WERI-Rb-1 (cell line): Measurements from ENCODE around the gene KCTD4.

Experiments used
- DNase-seq: peaks from one replicate; pipeline ENCODE4 v3.0.0-alpha.2; 2020
- H3K27ac ChIP-seq: fragments of 250-450 bp; sonication (Bioruptor Pico); 2 replicates; pipeline ENCODE4 v1.5.1; 2020; ENCODE audit warnings: mild to moderate bottlenecking, moderate library complexity
- H3K27me3 ChIP-seq: fragments of 250-450 bp; sonication (Bioruptor Pico); 2 replicates; pipeline ENCODE4 v1.5.1; 2021; ENCODE audit warnings: mild to moderate bottlenecking, low read depth, moderate library complexity; ENCODE audit not compliant: insufficient read depth, severe bottlenecking
- H3K36me3 ChIP-seq: fragments of 250-450 bp; sonication (Bioruptor Pico); 2 replicates; pipeline ENCODE4 v1.5.1; 2020; ENCODE audit warnings: mild to moderate bottlenecking, moderate library complexity
- H3K4me3 ChIP-seq: 2 replicates; pipeline ENCODE4 v1.5.1; 2011; ENCODE audit warnings: low read depth, mild to moderate bottlenecking, control low read depth, low read length
- H3K9me3 ChIP-seq: fragments of 250-450 bp; sonication (Bioruptor Pico); 2 replicates; pipeline ENCODE4 v1.5.1; 2021; ENCODE audit warnings: mild to moderate bottlenecking, moderate library complexity; ENCODE audit not compliant: severe bottlenecking
- TF ChIP-seq, protein P1 (sequence below): IDR thresholded peaks from 2 replicates; pipeline ENCODE4 v1.5.1; 2011; ENCODE audit warnings: low read depth, mild to moderate bottlenecking, control low read depth, inconsistent platforms, low read length

KCTD4 gene

DNA sequence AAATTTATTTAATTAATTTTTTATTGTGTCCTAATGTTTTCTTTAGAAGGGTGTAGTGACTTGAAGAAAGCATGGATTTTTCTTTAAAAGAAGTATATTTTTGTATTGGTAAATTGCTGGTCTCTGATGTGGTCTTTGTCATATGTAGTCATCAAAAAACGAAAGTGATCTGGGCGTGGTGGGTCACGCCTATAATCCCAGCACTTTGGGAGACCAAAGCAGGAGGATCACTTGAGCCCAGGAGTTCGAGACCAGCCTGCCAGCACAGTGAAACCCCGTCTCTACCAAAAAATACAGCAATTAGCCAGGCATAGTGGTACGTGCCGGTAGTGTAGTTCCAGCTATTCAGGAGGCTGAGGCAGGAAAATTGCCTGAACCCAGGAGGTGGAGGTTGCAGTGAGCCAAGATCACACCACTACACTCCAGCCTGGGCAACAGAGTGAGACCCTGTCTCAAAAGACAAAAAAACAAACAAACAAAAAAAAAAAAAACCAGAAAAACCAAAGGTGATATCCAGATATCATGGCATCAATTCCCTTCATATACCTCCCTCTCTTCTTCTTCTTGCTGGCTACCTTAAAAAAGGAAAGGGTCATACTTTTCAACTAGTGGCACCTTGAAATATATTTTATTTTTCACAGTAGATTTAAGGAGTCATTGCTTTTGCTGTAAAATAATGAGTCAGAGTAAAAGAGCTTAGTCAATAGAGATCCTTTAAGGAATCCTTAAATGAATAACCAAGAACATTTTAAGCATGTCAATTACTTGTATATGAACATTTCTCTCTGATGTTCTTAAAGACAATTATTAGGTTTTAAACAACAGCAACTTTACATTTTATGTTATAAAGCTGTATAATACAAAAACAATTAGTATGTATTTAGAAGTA, 19.9 kb downstream of the KCTD4 start:
- no peak overlapping the region for H3K27ac ChIP-seq

DNA sequence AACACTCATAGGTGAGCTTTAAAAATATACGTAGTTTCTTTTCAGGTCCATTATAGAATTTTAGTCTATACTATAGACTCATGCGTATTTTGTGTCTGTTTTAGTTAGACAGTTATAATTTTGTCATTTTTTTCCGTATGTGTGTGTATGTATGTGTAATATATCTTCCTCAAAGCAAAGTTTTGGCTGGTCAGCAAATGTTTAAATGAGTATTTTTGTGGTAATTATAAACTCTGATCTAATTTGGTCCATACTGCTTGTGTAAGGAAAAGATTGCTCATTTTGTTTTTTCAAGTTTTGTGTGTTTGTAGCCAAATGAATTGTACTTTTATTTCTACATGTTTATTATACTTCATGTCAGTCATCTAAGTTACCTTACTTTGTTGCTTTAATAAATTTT, 20.5 kb downstream of the KCTD4 start:
- TF ChIP-seq, protein P1, sequence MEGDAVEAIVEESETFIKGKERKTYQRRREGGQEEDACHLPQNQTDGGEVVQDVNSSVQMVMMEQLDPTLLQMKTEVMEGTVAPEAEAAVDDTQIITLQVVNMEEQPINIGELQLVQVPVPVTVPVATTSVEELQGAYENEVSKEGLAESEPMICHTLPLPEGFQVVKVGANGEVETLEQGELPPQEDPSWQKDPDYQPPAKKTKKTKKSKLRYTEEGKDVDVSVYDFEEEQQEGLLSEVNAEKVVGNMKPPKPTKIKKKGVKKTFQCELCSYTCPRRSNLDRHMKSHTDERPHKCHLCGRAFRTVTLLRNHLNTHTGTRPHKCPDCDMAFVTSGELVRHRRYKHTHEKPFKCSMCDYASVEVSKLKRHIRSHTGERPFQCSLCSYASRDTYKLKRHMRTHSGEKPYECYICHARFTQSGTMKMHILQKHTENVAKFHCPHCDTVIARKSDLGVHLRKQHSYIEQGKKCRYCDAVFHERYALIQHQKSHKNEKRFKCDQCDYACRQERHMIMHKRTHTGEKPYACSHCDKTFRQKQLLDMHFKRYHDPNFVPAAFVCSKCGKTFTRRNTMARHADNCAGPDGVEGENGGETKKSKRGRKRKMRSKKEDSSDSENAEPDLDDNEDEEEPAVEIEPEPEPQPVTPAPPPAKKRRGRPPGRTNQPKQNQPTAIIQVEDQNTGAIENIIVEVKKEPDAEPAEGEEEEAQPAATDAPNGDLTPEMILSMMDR, result no peak
- no peak overlapping the region for H3K27ac ChIP-seq
- H3K27me3 ChIP-seq, result no peaks in the 10 kb centered on the region
- no peaks in the 10 kb centered on the region for H3K9me3 ChIP-seq
- DNase-seq, result no peak
- H3K36me3 ChIP-seq, result 0 out of 2 replicates have a peak, but pooled peaks cover 2% of the 10 kb centered on the region
- no peak overlapping the region for H3K4me3 ChIP-seq

More for the DNA sequence above, 19.9 kb downstream of the KCTD4 start:
- H3K36me3 ChIP-seq, result 0 out of 2 replicates have a peak, but pooled peaks cover 2% of the 10 kb centered on the region
- no peak for DNase-seq
- H3K4me3 ChIP-seq, result no peak overlapping the region
- H3K9me3 ChIP-seq, result no peaks in the 10 kb centered on the region
- TF ChIP-seq, protein P1, result no peak
- no peaks in the 10 kb centered on the region for H3K27me3 ChIP-seq

DNA sequence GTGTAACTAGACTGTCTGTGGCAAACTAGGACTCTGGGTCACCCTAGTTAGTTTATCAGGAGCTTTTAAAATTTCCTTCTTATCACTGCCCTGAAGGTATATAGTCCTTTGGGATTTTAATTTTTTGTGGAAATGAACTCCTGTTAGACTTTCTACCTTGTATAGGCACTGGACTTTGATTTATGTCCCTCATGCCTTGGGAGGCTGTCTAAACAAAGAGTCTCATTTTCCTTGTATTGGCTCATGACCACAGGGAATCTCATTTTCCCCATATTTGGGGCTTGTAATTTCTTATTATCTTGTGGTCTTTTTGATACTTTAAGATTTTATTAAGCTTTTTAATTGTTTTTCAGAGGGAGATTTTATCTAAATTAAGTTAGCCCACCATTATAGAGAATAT, 21.4 kb downstream of the KCTD4 start:
- Histone ChIP-seq H3K9me3 (no peaks in the 10 kb centered on the region), H3K27ac (no peak overlapping the region), H3K27me3 (no peaks in the 10 kb centered on the region), H3K36me3 (no peaks in the 10 kb centered on the region), H3K4me3 (no peak overlapping the region)
- no peak for DNase-seq
- TF ChIP-seq, protein P1, result no peak

DNA sequence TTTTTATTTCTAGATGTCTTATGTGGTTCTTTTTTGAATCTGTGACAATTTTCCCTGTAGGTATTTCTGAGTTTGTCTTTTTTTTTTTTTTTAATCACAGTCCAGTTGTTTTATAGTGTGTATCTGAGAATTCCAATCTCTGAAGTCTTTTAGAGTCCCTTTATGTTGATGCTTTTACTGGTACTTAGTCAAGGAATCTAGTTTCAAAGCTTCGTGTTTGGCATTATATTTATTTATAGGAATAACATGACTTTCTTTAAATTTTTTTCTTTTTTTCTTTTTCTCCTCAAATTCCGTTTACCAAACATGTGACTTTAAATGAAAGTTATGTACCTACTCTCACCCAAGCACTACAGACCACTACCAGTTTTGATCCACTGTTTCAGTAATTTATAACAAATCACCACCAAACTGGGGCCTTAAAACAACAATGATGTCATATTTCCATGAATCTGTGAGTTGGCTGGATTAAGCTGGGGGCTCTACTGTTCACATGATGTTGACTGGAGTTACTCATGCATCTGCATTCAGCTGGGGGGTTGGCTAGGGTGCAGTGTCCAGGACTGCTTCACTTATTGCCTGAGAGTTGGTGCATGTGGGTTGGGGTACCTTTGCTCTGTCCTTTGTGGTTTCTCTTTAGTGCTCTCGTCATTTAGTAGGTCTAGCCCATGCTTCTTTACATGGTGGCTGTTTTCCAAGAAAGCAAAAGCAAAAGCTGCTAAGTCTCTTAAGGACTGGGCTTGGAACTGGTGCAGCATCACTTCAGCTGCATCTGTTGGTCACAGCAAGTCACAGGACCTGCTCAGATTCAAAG, 22.3 kb downstream of the KCTD4 start:
- no peak for DNase-seq
- no peaks in the 10 kb centered on the region for H3K36me3 ChIP-seq
- H3K4me3 ChIP-seq, result no peak overlapping the region
- TF ChIP-seq, protein P1, result no peak
- no peaks in the 10 kb centered on the region for H3K27me3 ChIP-seq
- H3K27ac ChIP-seq, result no peak overlapping the region
- H3K9me3 ChIP-seq, result no peaks in the 10 kb centered on the region

GRCh38 chr13:45174478-45174877, 26.4 kb downstream of the KCTD4 start:
- TF ChIP-seq, protein P1, result no peak
- no peak overlapping the region for H3K4me3 ChIP-seq
- no peak overlapping the region for H3K27ac ChIP-seq
- H3K36me3 ChIP-seq, result no peaks in the 10 kb centered on the region
- no peaks in the 10 kb centered on the region for H3K27me3 ChIP-seq
- H3K9me3 ChIP-seq, result no peaks in the 10 kb centered on the region
- no peak for DNase-seq
